ENCODE results near the gene GAK. TPM values are rescaled to one million over a fixed set of nuclear protein-coding genes. Genes with fewer than 3 reads are reported as not detected.

GAK gene
- total and polyA plus RNA-seq, 2 of the 4 experiments (the other 2 are of a cell fraction) = 45.1 to 133 TPM

DNA sequence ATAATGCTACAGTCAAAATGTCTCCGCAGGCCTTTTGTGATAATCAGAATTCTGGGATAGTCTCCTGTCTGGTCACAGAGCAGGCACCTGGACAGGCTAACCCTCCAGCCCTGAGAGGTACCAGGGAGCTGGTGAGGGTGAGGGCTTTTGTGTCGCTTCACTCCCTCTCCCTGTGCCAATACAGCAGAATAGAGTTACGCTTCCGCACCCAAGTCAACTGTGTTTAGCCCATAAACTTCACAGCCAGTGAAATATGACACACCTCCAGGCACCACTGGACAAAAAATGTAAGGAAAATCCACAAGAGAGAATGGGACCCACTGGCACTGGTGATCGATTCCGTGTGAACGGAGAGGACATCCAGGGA lies 1.3 kb downstream of the GAK start:
- 0 out of 2 replicates have a peak, but pooled peaks cover 2% of the 10 kb centered on the region for H3K36me3 ChIP-seq (ENCODE audit: control insufficient read depth, insufficient read depth, low read length)
- H2AK9ac ChIP-seq (replicated peaks; ENCODE audit: low read depth, low read length, poor library complexity) = peak overlapping the region; percentile 4
- dilution Hi-C loops (cut with HindIII; ENCODE audit: low sequenced_read_pairs, unreplicated experiment) = no loop called here
- peak overlapping the region; percentile 89 for H3K9ac ChIP-seq (ENCODE audit: low read depth, low read length)
- no peak overlapping the region for H3K18ac ChIP-seq (ENCODE audit: low read depth, low read length)
- 0 out of 4 replicates have a peak overlapping the region, but pooled peaks of 1 of the 2 experiments have one; percentile 2 for H4K8ac ChIP-seq (ENCODE audit: low read depth in 2 of 2, low read length in 2 of 2)
- peak overlapping the region; percentile 78 for H3K4me3 ChIP-seq (ENCODE audit: insufficient read depth, low read depth, low read length)
- H4K20me1 ChIP-seq (ENCODE audit: insufficient read depth, low read length) = peaks cover 51% of the 10 kb centered on the region
- H3K79me1 ChIP-seq (ENCODE audit: low read depth in 1 of 2, low read length in 2 of 2) = peaks cover 9 to 58% of the 10 kb centered on the region in 2 experiments
- WGBS, 2 experiments (ENCODE audit: extremely low coverage in 2 of 2, insufficient read length in 1 of 2) = 50% methylated on average over 2 of the region's 7 CpGs; no CpG with 5 or more reads in 1 of the 2 experiments
- in situ Hi-C loops (cut with MboI; ENCODE audit: low sequenced_read_pairs) = no loop called here
- H2BK120ac ChIP-seq (ENCODE audit: low read depth, low read length) = no peak overlapping the region
- ATAC-seq (ENCODE audit: low read depth) (no peak), DNase-seq (no peak)
- peak overlapping the region; percentile 30; the same call in 1 of the 2 replicates for H3K14ac ChIP-seq (replicated peaks; ENCODE audit: low read depth, low read length)
- H3K4me1 ChIP-seq (ENCODE audit: control insufficient read depth, insufficient read depth, low read length) = peaks cover 11% of the 10 kb centered on the region
- peaks cover 22% of the 10 kb centered on the region for H3K9me1 ChIP-seq (ENCODE audit: insufficient read depth, low read length)
- peak overlapping the region; percentile 73 for H3K4me2 ChIP-seq (ENCODE audit: low read depth, low read length)
- no peak overlapping the region for H2AFZ ChIP-seq (replicated peaks; ENCODE audit: low read length, poor library complexity)
- H3K27ac ChIP-seq (ENCODE audit: insufficient read depth, low read length) = peak overlapping the region; percentile 85; the same call in 1 of the 2 replicates
- H3K9me3 ChIP-seq (ENCODE audit: control insufficient read depth, insufficient read depth, low read length) = no peaks in the 10 kb centered on the region
- H3K4ac ChIP-seq (ENCODE audit: low read depth, low read length) = peak overlapping the region; percentile 40; the same call in 1 of the 2 replicates
- H3K27me3 ChIP-seq (ENCODE audit: control insufficient read depth, insufficient read depth, low read length) = no peaks in the 10 kb centered on the region
- H4K91ac ChIP-seq (ENCODE audit: insufficient read depth, low read depth, low read length) = no peak overlapping the region
- H2BK20ac ChIP-seq (ENCODE audit: low read depth, low read length) = no peak overlapping the region
- POLR2A ChIA-PET (ENCODE audit: unreplicated experiment) = no interaction called here
- H2BK5ac ChIP-seq (ENCODE audit: low read depth, low read length, poor library complexity, severe bottlenecking) = peak overlapping the region; percentile 10
- peak overlapping the region; percentile 75; the same call in 1 of the 2 replicates for H3K23ac ChIP-seq (ENCODE audit: low read depth, low read length)
- no peak overlapping the region for H4K5ac ChIP-seq (ENCODE audit: low read depth, low read length)
- no peak overlapping the region for H2BK15ac ChIP-seq (ENCODE audit: low read depth, low read length)
- no peak for TF ChIP-seq POLR2A (IDR thresholded peaks at IDR 0.05; ENCODE audit: low read depth, low read length)
- TF ChIP-seq CHD1 (IDR thresholded peaks at IDR 0.05; ENCODE audit: low read depth, low read length) = no peak
- TF ChIP-seq MAFK (IDR thresholded peaks at IDR 0.05; ENCODE audit: low read depth, low read length) = no peak
- TF ChIP-seq RCOR1 (IDR thresholded peaks at IDR 0.05; ENCODE audit: insufficient replicate concordance, low read length) = no peak
- TF ChIP-seq, protein P1, sequence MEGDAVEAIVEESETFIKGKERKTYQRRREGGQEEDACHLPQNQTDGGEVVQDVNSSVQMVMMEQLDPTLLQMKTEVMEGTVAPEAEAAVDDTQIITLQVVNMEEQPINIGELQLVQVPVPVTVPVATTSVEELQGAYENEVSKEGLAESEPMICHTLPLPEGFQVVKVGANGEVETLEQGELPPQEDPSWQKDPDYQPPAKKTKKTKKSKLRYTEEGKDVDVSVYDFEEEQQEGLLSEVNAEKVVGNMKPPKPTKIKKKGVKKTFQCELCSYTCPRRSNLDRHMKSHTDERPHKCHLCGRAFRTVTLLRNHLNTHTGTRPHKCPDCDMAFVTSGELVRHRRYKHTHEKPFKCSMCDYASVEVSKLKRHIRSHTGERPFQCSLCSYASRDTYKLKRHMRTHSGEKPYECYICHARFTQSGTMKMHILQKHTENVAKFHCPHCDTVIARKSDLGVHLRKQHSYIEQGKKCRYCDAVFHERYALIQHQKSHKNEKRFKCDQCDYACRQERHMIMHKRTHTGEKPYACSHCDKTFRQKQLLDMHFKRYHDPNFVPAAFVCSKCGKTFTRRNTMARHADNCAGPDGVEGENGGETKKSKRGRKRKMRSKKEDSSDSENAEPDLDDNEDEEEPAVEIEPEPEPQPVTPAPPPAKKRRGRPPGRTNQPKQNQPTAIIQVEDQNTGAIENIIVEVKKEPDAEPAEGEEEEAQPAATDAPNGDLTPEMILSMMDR (conservative IDR thresholded peaks at IDR 0.05; ENCODE audit: low read depth, low read length) = no peak
- TF ChIP-seq RAD21 (IDR thresholded peaks at IDR 0.05; ENCODE audit: low read length) = no peak
- TF ChIP-seq CEBPB (IDR thresholded peaks at IDR 0.05; ENCODE audit: low read depth, low read length) = no peak
- CTCF ChIA-PET = no interaction called here
- BruUV-seq (replicated peaks) = no TSS peak
- H3K56ac ChIP-seq (ENCODE audit: extremely low read depth, insufficient read depth, low read length) = no peak overlapping the region
- intact Hi-C loops (cut with micrococcal nuclease) = loop anchor here (10.0 kb wide), 1 partner anchor 146 kb away; no protein-coding TSS in a partner anchor
- H2AK5ac ChIP-seq (ENCODE audit: low read depth, low read length) = no peak overlapping the region

All from IMR-90 (cell line).